ENCODE measurements around the gene MSANTD2. TPM values are rescaled to one million over a fixed set of nuclear protein-coding genes. Genes with fewer than 3 reads are reported as not detected.

Gene MSANTD2
- total and polyA plus RNA-seq, 11 donors: 2.2 to 5.4 (median 3.1) TPM

GRCh38 chr11:124756033-124756752 is 44.0 kb downstream of the MSANTD2 start:
- 25 to 33% (median 28%) methylated on average over 9 of the region's 9 CpGs for WGBS, 4 donors
- H3K36me3 ChIP-seq: peaks cover 0 to 66% (median 18%) of the 10 kb centered on the region in 9 donors
- H3K27ac ChIP-seq: peak overlapping the region in 2 of 12 donors; percentile 15 to 22
- H3K4me1 ChIP-seq: peaks cover 0 to 90% (median 67%) of the 10 kb centered on the region in 12 donors
- H3K9me3 ChIP-seq: no peaks in the 10 kb centered on the region
- H3K27me3 ChIP-seq: peaks cover 8 to 53% (median 39%) of the 10 kb centered on the region in 9 donors
- intact Hi-C loops (cut with DNase I): loop anchor here in 1 of 10 donors (5.0 kb wide), 1 partner anchor 121 kb away; no protein-coding TSS in a partner anchor
- TF ChIP-seq POLR2A (IDR thresholded peaks at IDR 0.05): no peak
- TF ChIP-seq, protein P1, sequence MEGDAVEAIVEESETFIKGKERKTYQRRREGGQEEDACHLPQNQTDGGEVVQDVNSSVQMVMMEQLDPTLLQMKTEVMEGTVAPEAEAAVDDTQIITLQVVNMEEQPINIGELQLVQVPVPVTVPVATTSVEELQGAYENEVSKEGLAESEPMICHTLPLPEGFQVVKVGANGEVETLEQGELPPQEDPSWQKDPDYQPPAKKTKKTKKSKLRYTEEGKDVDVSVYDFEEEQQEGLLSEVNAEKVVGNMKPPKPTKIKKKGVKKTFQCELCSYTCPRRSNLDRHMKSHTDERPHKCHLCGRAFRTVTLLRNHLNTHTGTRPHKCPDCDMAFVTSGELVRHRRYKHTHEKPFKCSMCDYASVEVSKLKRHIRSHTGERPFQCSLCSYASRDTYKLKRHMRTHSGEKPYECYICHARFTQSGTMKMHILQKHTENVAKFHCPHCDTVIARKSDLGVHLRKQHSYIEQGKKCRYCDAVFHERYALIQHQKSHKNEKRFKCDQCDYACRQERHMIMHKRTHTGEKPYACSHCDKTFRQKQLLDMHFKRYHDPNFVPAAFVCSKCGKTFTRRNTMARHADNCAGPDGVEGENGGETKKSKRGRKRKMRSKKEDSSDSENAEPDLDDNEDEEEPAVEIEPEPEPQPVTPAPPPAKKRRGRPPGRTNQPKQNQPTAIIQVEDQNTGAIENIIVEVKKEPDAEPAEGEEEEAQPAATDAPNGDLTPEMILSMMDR (IDR thresholded peaks at IDR 0.05): no peak
- DNase-seq (no peak), ATAC-seq (no peak)
- peak overlapping the region in 1 of 12 donors; percentile 12 for H3K4me3 ChIP-seq

GRCh38 chr11:124754710-124755109 is 45.5 kb downstream of the MSANTD2 start:
- Histone ChIP-seq H3K27ac (peak overlapping the region in 1 of 12 donors; percentile 27), H3K4me3 (no peak overlapping the region), H3K4me1 (peaks cover 0 to 91% (median 65%) of the 10 kb centered on the region in 12 donors), H3K27me3 (peaks cover 8 to 49% (median 32%) of the 10 kb centered on the region in 9 donors), H3K36me3 (peaks cover 0 to 70% (median 18%) of the 10 kb centered on the region in 9 donors), H3K9me3 (no peaks in the 10 kb centered on the region)
- 49 to 65% (median 56%) methylated on average over 6 of the region's 6 CpGs for WGBS, 4 donors
- intact Hi-C loops (cut with DNase I): loop anchor here in 1 of 10 donors (5.0 kb wide), 1 partner anchor 123 kb away; no protein-coding TSS in a partner anchor
- DNase-seq (no peak), ATAC-seq (no peak)
- TF ChIP-seq, protein P1 (IDR thresholded peaks at IDR 0.05): no peak
- no peak for TF ChIP-seq POLR2A (IDR thresholded peaks at IDR 0.05)

DNA sequence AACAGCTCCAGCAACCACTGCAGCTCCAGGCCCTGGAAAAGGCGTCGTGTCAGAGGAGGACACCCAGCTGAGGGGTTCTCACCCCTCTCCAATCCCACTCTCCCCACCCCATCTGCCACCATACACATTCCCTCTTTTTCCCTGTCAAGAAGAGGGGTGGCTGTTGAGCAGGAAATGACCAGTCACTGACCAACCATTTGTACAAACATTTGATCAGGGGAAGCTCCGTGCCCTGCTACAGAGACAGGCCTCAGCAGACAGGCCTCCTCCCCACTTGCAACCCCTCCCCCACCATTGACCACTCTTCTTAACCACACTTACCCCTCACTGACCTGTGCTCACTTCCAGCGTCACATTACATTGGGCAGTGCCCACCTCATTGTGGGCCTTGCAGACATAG is 45.9 kb downstream of the MSANTD2 start:
- peaks cover 0 to 94% (median 67%) of the 10 kb centered on the region in 12 donors for H3K4me1 ChIP-seq
- H3K27ac ChIP-seq: peak overlapping the region in 1 of 12 donors; percentile 27
- DNase-seq (no peak), ATAC-seq (no peak)
- no peaks in the 10 kb centered on the region for H3K9me3 ChIP-seq
- WGBS, 4 donors: 65 to 80% (median 66%) methylated on average over 4 of the region's 4 CpGs
- no peak for TF ChIP-seq POLR2A (IDR thresholded peaks at IDR 0.05)
- TF ChIP-seq, protein P1 (IDR thresholded peaks at IDR 0.05): no peak
- H3K36me3 ChIP-seq: peaks cover 0 to 70% (median 18%) of the 10 kb centered on the region in 9 donors
- H3K27me3 ChIP-seq: peaks cover 8 to 48% (median 28%) of the 10 kb centered on the region in 9 donors
- intact Hi-C loops (cut with DNase I): no loop called here
- no peak overlapping the region for H3K4me3 ChIP-seq

DNA sequence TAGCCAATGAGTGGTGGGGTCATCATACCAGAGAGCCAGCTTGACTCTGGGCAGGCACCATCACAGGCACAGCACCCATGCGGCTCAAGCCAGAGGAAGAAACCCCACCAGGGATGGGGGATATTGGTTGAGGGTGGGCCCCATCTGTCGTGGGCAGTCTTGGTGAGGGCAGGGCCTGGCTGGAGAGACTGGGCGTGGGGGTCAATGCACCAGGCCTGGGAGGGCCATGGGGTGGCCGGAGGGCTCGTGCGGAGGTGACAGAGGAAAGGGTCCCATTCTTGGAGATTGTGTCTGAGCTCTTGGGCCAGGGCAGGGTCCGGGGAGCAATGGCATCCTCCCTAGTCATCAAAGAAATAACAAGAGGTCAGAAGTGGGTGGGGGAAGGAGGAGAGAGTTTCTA is 46.6 kb downstream of the MSANTD2 start:
- H3K27me3 ChIP-seq: peaks cover 8 to 49% (median 27%) of the 10 kb centered on the region in 9 donors
- intact Hi-C loops (cut with DNase I): no loop called here
- no peak for ATAC-seq
- WGBS, 4 donors: 78 to 95% (median 82%) methylated on average over 6 to 7 of the region's 7 CpGs
- H3K4me1 ChIP-seq: peaks cover 0 to 95% (median 69%) of the 10 kb centered on the region in 12 donors
- H3K9me3 ChIP-seq: no peaks in the 10 kb centered on the region
- no peak for TF ChIP-seq POLR2A (IDR thresholded peaks at IDR 0.05)
- TF ChIP-seq, protein P1 (IDR thresholded peaks at IDR 0.05): no peak
- H3K4me3 ChIP-seq: no peak overlapping the region
- DNase-seq: no peak
- peaks cover 0 to 70% (median 18%) of the 10 kb centered on the region in 9 donors for H3K36me3 ChIP-seq
- peak overlapping the region in 3 of 12 donors; percentile 10 to 42 (median 19) for H3K27ac ChIP-seq
